GM18498 (cell line): Measurements from ENCODE around the gene BACH2.
"Not testable (repeated sequence)": the region's sequence is repeated elsewhere in the genome, so short reads cannot be mapped to it uniquely, and the experiment has no call there.

ENCODE experiments used
- ATAC-seq: cut with Tn5 transposase; IDR thresholded peaks from one replicate; pipeline ENCODE4 v1.9.1; 2021; ENCODE audit warnings: mild to moderate bottlenecking, moderate library complexity; ENCODE audit not compliant: unreplicated experiment

BACH2 gene

DNA sequence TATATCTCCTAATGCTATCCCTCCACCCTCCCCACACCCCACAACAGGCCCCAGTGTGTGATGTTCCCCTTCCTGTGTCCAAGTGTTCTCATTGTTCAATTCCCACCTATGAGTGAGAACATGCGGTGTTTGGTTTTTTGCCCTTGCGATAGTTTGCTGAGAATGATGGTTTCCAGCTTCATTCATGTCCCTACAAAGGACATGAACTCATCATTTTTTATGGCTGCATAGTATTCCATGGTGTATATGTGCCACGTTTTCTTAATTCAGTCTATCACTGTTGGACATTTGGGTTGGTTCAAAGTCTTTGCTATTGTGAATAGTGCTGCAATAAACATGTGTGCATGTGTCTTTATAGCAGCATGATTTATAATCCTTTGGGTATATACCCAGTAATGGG lies 163.0 kb downstream of the BACH2 start:
- ATAC-seq: not testable (repeated sequence)

DNA sequence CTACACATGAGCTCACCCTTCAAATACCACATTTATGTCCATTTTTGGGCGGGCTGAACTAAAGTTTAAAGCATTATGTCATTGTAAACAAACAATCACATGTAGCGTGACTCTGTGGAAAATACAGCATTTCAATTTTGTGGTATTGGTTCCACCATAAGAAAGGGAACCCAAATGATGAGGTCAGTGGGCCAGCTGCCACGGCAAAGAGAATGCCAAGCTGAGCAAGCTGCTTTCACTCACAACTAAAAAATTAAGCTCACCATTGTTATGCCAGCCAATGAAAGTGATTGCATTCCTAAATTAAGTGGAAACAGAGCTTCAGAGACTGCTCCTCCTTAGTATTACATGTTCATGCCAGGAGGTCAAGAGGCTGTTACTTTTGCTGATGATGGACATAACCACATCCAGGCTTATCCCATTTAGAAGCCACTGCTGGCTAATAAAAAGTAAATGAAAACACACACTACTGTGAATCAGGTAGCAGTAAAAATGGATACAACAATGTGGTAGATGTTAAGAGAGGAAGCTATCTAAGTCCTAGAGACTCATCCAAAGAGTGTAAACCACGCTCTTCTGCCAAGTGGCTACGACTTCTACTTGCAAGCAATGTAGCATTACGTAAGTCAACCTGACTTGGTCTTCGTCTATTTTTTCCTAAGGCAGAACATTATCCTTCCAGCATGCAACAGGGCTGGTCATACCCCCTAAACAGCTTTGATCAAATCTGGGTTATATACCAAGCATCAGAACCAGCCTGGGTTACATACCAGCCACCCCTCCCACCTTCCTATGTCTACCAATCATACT lies 164.8 kb downstream of the BACH2 start:
- ATAC-seq: no peak

DNA sequence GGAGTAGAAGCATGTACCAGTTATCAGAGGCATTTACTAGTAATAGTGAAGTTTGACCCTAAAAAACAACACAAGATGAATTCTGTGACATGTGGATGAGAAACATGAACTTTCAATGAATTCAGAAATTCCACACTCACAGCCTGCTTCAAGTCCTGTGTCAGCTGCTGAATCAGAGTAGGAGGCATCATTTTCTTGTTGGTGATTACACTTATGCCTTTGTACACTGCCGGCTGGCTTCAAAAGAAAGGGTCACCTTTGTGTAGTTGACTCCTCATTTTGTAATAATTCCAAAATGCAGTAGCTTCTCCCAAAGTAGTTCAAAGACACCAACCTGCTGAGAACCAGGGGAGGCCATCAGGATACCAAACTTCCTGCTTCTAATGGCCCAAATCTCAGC lies 165.5 kb downstream of the BACH2 start:
- no peak for ATAC-seq

DNA sequence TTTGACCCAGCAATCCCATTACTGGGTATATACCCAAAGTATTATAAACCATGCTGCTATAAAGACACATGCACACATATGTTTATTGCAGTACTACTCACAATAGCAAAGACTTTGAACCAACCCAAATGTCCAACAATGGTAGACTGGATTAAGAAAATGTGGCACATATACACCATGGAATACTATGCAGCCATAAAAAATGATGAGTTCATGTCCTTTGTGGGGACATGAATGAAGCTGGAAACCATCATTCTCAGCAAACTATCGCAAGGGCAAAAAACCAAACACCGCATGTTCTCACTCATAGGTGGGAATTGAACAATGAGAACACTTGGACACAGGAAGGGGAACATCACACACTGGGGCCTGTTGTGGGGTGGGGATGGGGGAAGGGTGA lies 168.0 kb downstream of the BACH2 start:
- not testable (repeated sequence) for ATAC-seq

DNA sequence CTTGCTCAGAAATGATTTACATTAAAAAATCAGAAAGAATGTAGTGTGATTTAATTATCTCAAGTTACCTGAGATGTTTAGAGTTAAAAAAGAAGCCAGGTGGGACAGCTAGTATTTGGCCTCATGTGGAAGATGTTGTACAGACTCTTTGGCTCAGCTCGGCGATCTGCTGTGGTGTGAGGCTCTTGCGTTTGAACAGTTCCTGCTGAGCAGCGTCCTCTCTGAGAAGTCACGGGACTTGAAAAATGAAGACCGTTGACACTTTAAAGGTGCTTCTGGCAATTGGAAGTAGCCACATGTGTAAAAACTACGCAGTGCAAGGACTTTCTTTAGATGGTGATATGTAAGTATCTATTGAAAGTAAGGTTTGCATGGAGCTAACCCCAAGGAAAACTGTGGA lies 169.0 kb downstream of the BACH2 start:
- ATAC-seq: no peak

DNA sequence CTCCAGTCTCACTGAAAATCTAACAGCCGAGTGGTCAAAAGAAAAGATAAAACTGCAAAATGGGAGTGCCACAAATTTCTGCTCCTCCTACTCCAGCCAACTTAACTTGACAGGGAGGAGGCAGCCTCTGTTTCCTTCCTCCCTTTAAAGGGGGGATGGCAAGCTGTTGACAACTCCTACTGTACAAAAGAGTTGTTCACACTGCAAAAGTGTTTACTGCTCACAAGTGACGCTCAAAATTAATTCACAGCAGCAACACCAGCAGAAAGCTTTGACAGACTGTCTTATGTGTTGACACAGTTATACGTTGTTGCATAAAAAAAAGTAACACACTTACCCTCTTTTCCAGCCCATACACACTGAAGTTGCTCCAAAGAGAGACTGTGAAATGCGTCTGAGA lies 169.8 kb downstream of the BACH2 start:
- ATAC-seq: no peak

DNA sequence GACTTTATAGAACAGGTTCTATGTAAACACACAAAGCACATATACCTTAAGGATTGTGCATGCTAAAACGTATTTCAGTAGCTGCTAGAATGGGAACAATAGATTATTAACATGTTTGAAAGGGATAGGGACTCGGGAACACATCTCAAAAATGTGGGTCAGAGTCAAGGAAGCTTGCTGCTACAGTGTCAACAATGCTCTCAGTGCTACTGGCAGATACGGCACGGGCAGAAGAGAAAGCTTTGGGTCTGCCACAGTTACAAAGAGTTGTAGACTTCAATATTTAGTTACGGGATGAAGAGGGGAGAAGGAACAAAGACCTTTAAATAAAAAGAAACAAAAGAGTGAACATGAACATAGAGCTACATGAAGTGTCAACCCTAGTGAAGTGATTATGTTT lies 170.5 kb downstream of the BACH2 start:
- no peak for ATAC-seq

DNA sequence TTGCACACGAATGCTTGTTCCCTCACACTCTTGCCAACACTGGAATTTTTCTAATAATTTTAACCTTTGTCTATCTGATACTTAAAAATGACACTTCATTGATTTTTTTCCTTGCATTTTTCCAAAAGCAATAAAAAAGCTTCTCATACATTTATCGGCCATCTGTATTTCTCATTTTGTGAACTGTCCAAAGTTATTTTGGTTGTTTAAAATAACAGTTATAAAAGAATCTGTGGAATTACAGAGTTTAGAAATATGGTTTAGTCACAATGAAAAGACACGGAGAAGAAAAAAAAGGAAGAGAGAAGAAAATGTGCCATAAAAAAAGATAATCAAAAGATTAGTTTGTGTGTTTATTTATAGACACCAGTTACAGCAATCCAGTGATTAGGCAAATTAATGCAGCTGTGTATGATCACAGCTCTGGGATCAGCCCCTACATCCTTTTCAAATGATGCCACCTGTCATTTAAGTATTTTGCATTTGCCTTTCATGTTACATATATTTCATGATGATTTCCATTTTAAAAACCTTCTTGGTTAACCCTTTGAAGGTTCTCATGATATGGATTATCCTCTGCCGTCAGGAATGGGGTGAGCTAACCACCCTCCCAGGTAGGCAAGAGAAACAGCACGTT lies 171.7 kb downstream of the BACH2 start:
- no peak for ATAC-seq

DNA sequence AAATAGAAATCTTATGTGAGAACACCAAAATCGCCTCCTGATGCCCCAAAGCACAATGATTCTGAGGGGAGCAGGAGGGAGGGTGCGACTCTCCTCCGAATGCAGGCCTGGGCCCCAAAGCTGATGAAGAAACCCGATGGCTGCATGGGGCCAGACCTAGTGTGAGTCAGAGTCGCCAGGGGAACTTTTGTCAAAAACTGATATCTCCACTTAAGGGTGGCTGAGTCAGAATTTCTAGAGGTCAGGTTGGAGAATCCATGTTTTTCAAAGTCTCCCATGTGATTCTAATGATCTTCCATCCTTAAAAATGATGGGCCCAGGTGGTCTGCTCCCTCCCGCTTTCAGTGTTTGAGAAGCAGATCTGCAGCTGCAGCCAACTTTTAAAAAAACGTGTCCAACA lies 172.8 kb downstream of the BACH2 start:
- no peak for ATAC-seq

DNA sequence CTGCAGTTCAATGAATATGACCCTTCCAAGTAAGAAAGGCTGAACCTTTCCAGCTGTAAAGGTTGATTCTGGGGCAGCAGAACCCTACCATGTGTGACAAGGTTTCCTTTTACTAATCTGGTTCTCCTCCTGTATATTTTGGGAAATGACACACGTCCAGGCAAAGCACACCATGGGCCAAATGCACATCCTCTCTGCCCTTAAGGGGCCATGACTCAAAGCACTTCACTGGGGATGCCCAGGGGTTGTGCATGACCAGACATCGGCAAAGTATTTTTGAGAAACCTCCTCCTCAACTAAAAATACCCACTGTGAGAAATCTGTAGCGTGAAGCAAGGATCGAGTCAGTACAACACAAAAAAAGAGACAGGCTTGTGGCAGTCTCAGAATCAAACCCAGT lies 174.7 kb downstream of the BACH2 start:
- ATAC-seq: peak; percentile 69

DNA sequence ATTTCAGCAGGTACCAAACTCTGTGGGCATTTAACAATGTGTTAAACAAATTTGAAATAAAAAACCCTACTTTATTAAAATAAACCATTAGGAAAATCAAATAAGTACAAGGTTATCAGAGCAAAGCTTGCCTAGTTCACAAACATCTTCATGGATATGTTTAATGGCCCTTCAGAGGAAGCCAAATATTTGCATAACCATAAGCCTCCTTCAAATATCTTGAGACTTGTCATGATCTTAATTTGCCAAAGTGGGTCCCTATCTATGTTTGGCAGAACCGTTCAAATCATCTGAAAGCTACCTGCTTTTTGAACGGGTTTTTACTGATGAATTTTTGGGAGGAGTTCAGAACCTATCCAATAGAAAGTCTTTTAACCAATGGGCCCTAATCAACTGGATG lies 176.3 kb downstream of the BACH2 start:
- no peak for ATAC-seq

DNA sequence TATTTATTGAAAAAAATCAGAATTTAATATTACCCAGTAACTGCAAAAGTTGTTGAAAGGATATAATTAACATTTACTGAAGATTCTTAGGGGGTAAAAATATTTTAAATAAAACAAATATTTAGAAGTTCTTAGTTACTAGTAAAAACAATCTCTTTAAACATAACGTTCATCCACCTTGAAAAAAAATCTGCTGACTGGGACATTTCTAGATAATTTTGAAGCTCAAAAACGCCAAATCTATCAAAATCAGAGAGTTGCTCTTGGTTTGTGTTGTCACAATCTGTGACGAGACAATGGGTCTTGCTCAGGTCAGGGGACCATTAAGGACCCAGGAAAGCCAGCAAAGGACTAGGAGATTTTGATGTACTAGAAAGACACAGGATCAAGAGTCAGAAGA lies 177.0 kb downstream of the BACH2 start:
- no peak for ATAC-seq

DNA sequence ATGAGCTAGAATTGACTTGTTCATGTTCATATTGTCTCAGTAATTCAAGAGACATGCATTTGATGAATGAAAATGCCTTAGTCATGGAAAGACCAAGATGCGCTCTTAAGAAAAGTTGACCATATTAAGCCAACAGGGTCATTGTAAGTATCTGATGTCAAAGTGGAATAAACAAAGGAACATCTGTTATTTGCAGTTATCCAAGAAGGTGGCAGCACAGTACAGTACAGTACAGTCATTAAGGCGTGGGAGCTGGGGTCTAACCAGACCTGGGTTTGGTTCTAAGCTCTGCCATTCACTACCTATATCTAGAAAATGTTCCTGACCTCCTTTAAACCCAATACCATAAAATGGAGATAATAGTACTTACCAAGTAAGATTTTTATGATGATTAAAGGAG lies 178.1 kb downstream of the BACH2 start:
- no peak for ATAC-seq

DNA sequence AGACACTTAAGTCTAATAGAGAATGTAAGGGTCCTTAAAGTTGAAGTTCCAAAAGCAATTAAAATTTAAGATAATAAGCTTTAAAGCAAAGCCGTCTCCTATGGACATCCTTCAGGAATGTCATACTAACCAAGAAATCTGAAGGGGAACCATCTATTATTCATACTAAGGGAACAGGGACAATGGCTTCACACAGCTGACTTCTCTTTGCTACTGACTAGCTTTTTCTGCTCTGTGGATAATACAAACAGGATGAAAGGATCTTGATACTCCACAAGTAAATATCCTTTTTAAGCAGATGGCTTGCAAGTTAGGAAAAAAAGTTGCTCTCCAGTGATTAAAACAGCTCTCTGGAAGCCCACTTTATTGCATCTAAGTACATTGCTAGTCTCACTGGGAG lies 178.6 kb downstream of the BACH2 start:
- no peak for ATAC-seq

DNA sequence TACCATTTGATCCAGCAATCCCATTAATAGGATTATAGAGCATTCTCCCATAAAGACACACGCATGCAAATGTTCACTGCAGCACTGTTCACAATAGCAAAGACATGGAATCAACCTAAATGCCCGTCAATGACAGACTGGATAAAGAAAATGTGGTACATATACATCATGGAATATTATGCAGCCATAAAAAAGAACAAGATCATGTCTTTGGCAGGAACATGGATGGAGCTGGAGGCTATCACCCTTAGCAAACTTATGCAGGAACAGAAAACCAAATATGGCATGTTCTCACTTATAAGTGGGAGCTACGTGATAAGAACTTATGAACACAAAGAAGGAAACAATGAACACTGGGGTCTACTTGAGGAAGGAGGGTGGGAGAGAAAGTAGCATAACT lies 180.5 kb downstream of the BACH2 start:
- not testable (repeated sequence) for ATAC-seq

DNA sequence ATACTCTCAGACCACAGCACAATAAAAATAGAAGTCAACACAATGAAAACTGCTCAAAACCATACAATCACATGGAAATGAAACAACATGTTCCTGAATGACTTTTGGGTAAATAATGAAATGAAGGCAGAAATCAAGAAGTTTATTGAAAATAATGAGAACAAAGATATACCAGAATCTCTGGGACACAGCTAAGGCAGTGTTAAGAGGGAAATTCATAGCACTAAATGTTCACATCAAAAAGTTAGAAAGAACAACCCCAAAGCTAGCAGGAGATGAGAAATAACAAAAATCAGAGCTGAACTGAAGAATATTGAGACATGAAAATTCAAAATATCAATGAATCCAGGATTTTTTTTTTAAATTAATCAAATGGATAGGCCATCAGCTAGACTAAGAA lies 183.3 kb downstream of the BACH2 start:
- no peak for ATAC-seq

DNA sequence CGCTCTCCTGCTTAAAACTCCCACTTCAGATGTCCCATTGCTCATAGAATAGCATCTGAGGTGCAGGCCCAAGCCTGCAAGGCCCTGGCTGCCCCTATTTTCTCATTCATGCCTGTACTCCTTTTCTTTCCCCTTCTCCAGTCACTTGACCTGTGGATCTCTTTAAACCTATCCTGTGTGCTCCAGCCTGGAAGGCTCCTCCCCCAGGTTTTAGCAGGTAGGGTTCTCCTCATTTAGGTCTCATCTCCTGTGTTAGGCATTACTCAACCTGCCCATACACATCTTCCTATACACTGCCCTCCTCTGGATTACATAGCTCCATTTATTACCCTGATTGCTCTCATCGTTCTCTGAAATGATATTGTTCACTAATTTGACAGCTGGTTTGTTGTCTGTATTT lies 185.3 kb downstream of the BACH2 start:
- no peak for ATAC-seq

DNA sequence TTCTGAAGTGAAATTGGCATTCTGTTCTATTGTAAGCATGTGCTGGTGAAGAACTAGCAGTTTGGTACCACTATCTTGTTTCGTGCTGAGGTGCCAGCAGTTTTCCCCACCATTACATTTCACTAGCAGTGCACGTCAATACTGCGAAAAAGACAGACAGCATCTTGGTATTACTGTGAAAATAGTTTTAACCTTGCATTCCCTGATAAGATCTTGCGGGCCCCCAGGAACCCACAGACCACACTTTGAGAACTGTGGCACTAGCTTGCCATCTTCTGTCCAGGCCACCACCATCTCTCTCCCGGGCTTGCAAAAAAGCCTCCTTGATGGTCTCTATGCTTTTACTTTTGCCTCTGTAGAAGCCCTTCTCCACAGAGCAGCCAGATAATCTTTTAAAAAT lies 185.7 kb downstream of the BACH2 start:
- ATAC-seq: no peak

DNA sequence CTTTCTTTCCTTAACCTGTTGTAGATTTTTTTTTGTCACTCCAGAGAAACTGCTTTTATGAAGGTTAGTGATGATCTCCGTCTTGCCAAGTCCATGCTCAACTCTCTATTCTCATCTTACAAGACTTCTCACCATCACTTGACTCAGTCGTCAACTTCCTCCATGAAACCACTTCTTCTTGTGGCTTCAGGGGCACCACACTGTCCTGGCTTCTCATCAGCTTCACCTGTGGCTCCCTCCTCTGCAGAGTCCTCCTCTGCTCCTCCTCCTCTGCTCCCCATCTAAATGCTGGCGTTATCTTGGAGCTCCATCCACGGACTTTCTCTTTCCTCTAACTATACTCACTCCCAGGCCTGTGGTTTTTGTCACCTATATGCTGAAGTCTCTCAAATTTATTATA lies 187.5 kb downstream of the BACH2 start:
- no peak for ATAC-seq

DNA sequence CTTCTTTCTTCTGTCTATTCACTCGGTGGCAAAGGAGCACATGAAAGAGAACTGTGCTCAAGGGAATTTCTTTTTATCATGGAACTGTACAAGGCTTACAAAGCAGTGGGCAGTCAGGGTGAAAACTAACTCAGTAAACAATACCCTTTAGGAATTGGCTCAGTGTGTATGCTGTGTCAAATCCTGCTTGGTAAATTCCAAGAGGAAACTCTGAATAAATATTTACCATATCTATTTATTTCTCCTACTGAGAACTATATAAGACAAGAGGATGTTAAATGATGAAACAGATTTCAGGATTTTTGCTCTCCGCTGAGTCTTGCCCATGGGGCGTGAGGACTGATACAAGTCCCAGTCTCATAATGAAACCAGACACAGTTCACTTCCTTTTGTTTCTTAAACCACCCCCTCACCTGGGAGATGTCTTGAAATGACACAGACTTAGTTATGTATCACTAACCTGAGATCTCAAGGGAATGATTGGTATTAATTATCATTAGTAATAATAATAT lies 188.8 kb downstream of the BACH2 start:
- ATAC-seq: peak; percentile 80

DNA sequence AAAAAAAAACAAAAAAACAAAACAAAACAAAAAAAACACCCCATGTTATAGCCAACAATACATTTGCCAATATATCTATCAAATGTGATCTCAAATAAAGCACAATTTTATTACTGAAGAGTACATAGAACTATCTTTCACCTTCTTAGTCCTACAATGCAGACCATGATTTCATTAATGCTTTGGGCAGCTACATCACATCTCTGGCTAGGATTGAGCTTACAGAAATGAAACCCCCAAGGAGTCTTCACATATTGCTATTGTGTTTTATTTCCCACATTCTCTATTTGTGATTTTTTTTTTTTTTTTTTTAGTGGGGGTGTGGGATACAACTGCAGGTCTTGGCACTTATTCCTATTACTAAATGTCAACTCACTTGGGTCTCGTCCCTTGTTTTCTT lies 189.3 kb downstream of the BACH2 start:
- no peak for ATAC-seq

DNA sequence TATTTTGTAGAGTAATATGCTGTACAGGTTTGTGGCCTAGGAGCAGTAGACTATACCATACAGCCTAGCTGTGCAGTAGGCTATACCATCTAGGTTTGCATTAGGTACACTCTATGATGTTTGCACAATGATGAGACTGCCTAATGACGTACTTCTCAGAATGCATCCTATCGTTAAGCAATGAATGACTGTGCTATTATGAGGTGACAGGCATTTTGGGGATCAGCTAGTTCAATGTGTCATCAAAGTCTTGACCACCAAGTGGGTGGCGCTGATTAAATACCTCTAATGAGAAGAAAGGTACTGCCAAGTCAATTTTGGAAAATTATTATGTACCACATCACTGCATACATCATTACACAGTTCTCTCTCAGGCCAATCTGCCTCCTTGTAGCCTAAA lies 190.2 kb downstream of the BACH2 start:
- ATAC-seq: no peak
